ENCODE data around the gene MAML3.

The MAML3 gene

DNA sequence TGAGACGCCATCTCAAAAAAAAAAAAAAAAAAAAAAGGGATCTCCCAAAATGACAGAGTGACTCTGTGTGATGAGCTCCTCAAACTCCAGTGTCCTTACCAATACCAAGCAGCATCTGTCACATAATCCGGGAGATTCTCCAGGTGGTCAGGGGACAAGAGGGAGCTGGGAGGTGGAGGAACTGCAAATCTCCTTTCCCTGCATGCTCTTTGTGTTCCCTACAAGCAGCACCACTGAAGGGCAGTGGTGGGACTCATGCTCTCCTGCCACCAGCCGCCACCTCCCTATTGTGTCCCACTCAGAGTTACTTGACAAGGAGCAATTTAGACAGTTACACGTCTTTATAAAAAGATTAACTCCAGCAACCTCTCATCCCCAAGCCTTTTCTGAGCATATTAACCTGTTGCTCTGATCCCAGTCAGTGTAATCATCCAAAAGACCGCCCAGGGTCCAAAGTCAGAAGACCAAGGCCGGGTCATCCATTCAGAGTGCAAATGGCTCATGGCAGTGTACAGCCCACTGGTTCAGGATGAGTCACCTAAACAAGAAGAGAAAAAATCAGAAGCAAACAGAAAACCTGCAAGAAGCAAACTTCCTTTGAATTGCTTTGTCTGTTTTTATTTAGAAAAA is 464.8 kb downstream of the MAML3 start:
- H3K27ac ChIP-seq (ENCODE audit: low read length), result no peak overlapping the region

GRCh38 chr4:139686988-139687387 is 467.0 kb downstream of the MAML3 start:
- Histone ChIP-seq H3K9ac (ENCODE audit: low read length) (no peak overlapping the region), H2AFZ (ENCODE audit: low read depth, low read length) (no peak overlapping the region), H3K4me2 (ENCODE audit: low read length) (no peak overlapping the region), H3K4me3 (ENCODE audit: low read length) (no peak overlapping the region), H3K4me1 (ENCODE audit: low read length) (no peaks in the 10 kb centered on the region), H3K27me3 (ENCODE audit: low read depth, low read length) (peaks cover 15% of the 10 kb centered on the region), H3K36me3 (replicated peaks; ENCODE audit: low read depth, low read length) (no peaks in the 10 kb centered on the region), H4K20me1 (ENCODE audit: insufficient read depth, low read length) (no peaks in the 10 kb centered on the region), H3K79me2 (ENCODE audit: low read length) (no peaks in the 10 kb centered on the region), H3K27ac (ENCODE audit: low read length) (no peak overlapping the region), H3K9me3 (ENCODE audit: insufficient read depth, low read length) (no peaks in the 10 kb centered on the region)
- TF ChIP-seq CTCF (IDR thresholded peaks at IDR 0.05; ENCODE audit: low read depth, low read length) (no peak), EZH2phosphoT487 (IDR thresholded peaks at IDR 0.05; ENCODE audit: low read depth) (no peak)

More for the DNA sequence above, 464.8 kb downstream of the MAML3 start:
- Histone ChIP-seq H3K79me2 (ENCODE audit: low read length) (no peaks in the 10 kb centered on the region), H3K36me3 (replicated peaks; ENCODE audit: low read depth, low read length) (no peaks in the 10 kb centered on the region), H3K9ac (ENCODE audit: low read length) (no peak overlapping the region), H3K4me1 (ENCODE audit: low read length) (peaks cover 9% of the 10 kb centered on the region), H2AFZ (ENCODE audit: low read depth, low read length) (no peak overlapping the region), H4K20me1 (ENCODE audit: insufficient read depth, low read length) (no peaks in the 10 kb centered on the region), H3K4me3 (ENCODE audit: low read length) (no peak overlapping the region), H3K4me2 (ENCODE audit: low read length) (no peak overlapping the region), H3K27me3 (ENCODE audit: low read depth, low read length) (peaks cover 15% of the 10 kb centered on the region), H3K9me3 (ENCODE audit: insufficient read depth, low read length) (no peaks in the 10 kb centered on the region)
- TF ChIP-seq CTCF (IDR thresholded peaks at IDR 0.05; ENCODE audit: low read depth, low read length) (no peak), EZH2phosphoT487 (IDR thresholded peaks at IDR 0.05; ENCODE audit: low read depth) (no peak)

DNA sequence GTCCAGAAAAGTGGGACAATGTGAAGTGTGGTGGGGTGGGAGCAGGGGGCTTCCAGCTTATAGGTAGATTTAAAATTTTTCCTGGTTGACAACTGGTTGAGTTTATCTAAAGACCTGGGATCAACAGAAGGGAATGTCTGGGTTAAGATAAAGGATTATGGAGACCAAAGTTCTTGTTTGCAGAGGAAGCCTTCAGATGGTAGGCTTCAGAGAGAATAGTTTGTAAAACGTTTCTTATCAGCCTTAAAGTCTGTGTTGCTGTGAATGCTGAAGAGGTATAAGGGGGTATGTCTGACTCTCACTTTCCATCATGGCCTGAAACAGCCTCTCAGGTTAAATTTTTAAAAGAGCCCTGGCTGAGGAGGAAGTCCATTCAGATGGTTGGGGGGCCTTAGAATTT is 467.9 kb downstream of the MAML3 start:
- TF ChIP-seq EZH2phosphoT487 (IDR thresholded peaks at IDR 0.05; ENCODE audit: low read depth), result no peak
- TF ChIP-seq CTCF (IDR thresholded peaks at IDR 0.05; ENCODE audit: low read depth, low read length), result no peak
- Histone ChIP-seq H3K79me2 (ENCODE audit: low read length) (no peaks in the 10 kb centered on the region), H3K4me3 (ENCODE audit: low read length) (no peak overlapping the region), H3K9ac (ENCODE audit: low read length) (no peak overlapping the region), H3K36me3 (replicated peaks; ENCODE audit: low read depth, low read length) (no peaks in the 10 kb centered on the region), H3K27ac (ENCODE audit: low read length) (no peak overlapping the region), H4K20me1 (ENCODE audit: insufficient read depth, low read length) (no peaks in the 10 kb centered on the region), H3K4me2 (ENCODE audit: low read length) (no peak overlapping the region), H3K27me3 (ENCODE audit: low read depth, low read length) (peaks cover 15% of the 10 kb centered on the region), H2AFZ (ENCODE audit: low read depth, low read length) (no peak overlapping the region), H3K9me3 (ENCODE audit: insufficient read depth, low read length) (no peaks in the 10 kb centered on the region), H3K4me1 (ENCODE audit: low read length) (no peaks in the 10 kb centered on the region)

- Histone ChIP-seq H3K4me2 (ENCODE audit: low read length) (no peak overlapping the region), H3K36me3 (replicated peaks; ENCODE audit: low read depth, low read length) (no peaks in the 10 kb centered on the region), H4K20me1 (ENCODE audit: insufficient read depth, low read length) (no peaks in the 10 kb centered on the region), H3K9me3 (ENCODE audit: insufficient read depth, low read length) (no peaks in the 10 kb centered on the region), H3K4me3 (ENCODE audit: low read length) (no peak overlapping the region), H3K79me2 (ENCODE audit: low read length) (no peaks in the 10 kb centered on the region), H3K27ac (ENCODE audit: low read length) (no peak overlapping the region), H3K4me1 (ENCODE audit: low read length) (no peaks in the 10 kb centered on the region), H3K9ac (ENCODE audit: low read length) (no peak overlapping the region), H2AFZ (ENCODE audit: low read depth, low read length) (no peak overlapping the region), H3K27me3 (ENCODE audit: low read depth, low read length) (peaks cover 15% of the 10 kb centered on the region)
- TF ChIP-seq EZH2phosphoT487 (IDR thresholded peaks at IDR 0.05; ENCODE audit: low read depth) (no peak), CTCF (IDR thresholded peaks at IDR 0.05; ENCODE audit: low read depth, low read length) (no peak)
Observed at GRCh38 chr4:139685180-139685579, 468.8 kb downstream of the MAML3 start.
